ENCODE data around the gene IDH3A. TPM values are rescaled to one million over a fixed set of nuclear protein-coding genes. Genes with fewer than 3 reads are reported as not detected.

Gene IDH3A
- total RNA-seq, 2 donors from 2014 or later = 188 to 352 TPM

GRCh38 chr15:78178064-78178463 is 28.9 kb downstream of the IDH3A start:
- H3K27me3 ChIP-seq = no peaks in the 10 kb centered on the region
- H3K27ac ChIP-seq = no peak overlapping the region
- H3K4me1 ChIP-seq = no peaks in the 10 kb centered on the region
- H3K36me3 ChIP-seq = no peaks in the 10 kb centered on the region
- no peak overlapping the region for H3K4me3 ChIP-seq
- no peaks in the 10 kb centered on the region for H3K9me3 ChIP-seq
- no peak for TF ChIP-seq CTCF (IDR thresholded peaks at IDR 0.05)
- no peak for DNase-seq (ENCODE audit: low spot score)

DNA sequence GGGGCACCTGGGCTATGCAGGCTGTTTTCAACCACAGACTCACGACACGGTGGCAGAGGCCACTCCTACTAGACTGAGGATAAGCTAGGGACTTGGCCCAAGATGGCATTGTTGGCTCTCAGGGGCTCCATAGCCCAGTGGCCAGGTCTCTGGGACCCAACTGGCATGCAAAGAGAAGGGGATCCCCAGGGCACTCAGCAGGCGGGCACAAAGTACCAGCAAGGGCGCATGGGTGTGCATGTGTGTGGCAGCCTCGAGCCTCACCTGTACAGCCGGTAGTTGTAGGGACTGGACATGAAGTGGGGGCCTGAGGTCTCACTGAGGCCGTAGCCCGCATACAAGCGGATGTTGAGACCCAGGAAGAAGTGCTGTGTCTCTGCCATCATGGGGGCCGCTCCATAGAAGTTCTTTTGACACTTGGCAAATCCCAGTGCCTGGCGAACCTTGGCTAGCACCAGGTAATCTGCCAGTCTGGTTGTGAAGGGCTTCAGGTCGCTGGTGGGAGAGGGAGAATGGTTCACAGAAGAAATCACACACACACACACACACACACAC is 30.2 kb downstream of the IDH3A start:
- H3K4me3 ChIP-seq = no peak overlapping the region

DNA sequence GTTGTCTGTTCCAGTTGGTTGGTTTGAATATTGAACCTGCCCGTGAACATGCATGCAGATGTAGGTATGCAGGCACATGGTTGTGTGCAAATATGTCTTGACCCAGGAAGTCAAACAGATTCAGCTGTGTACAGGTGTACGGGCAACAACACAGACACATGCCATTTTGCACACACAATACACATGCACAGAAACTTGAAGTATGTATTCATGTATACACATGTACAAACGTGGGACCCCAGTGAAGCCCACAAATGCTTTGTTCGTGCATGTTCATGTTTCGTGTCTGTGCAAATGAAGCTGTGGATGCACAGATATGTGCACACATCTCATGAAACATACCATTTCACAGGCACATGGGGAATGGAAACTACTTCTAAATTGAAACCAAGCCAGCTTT is 30.7 kb downstream of the IDH3A start:
- H3K4me3 ChIP-seq = no peak overlapping the region
- H3K27me3 ChIP-seq = no peaks in the 10 kb centered on the region
- no peaks in the 10 kb centered on the region for H3K9me3 ChIP-seq
- no peak for DNase-seq (ENCODE audit: low spot score)
- no peaks in the 10 kb centered on the region for H3K36me3 ChIP-seq
- no peak overlapping the region for H3K27ac ChIP-seq
- H3K4me1 ChIP-seq = no peaks in the 10 kb centered on the region
- no peak for TF ChIP-seq CTCF (IDR thresholded peaks at IDR 0.05)

More for the DNA sequence above, 30.2 kb downstream of the IDH3A start:
- no peaks in the 10 kb centered on the region for H3K4me1 ChIP-seq
- no peak overlapping the region for H3K27ac ChIP-seq
- no peaks in the 10 kb centered on the region for H3K9me3 ChIP-seq
- no peaks in the 10 kb centered on the region for H3K27me3 ChIP-seq
- H3K36me3 ChIP-seq = no peaks in the 10 kb centered on the region
- TF ChIP-seq CTCF (IDR thresholded peaks at IDR 0.05) = no peak
- DNase-seq (ENCODE audit: low spot score) = no peak

- no peak for TF ChIP-seq CTCF (IDR thresholded peaks at IDR 0.05)
- H3K27ac ChIP-seq = no peak overlapping the region
- DNase-seq (ENCODE audit: low spot score) = peak; percentile 26
- H3K27me3 ChIP-seq = no peaks in the 10 kb centered on the region
- H3K4me1 ChIP-seq = no peaks in the 10 kb centered on the region
- H3K4me3 ChIP-seq = no peak overlapping the region
- H3K9me3 ChIP-seq = no peaks in the 10 kb centered on the region
- H3K36me3 ChIP-seq = no peaks in the 10 kb centered on the region
Observed at GRCh38 chr15:78182336-78182700, 33.2 kb downstream of the IDH3A start.

GRCh38 chr15:78182821-78183220 is 33.7 kb downstream of the IDH3A start:
- H3K27ac ChIP-seq = no peak overlapping the region
- no peak for DNase-seq (ENCODE audit: low spot score)
- no peaks in the 10 kb centered on the region for H3K36me3 ChIP-seq
- no peaks in the 10 kb centered on the region for H3K4me1 ChIP-seq
- TF ChIP-seq CTCF (IDR thresholded peaks at IDR 0.05) = no peak
- H3K4me3 ChIP-seq = no peak overlapping the region
- H3K27me3 ChIP-seq = no peaks in the 10 kb centered on the region
- H3K9me3 ChIP-seq = no peaks in the 10 kb centered on the region
